C4-2B (cell line): ENCODE measurements around the gene PACSIN2.

Source experiments
- H3K27ac ChIP-seq: fragments of 450-650 bp; 2 replicates; pipeline ENCODE4 v1.5.1; 2017
- CTCF ChIP-seq: fragments of 450-650 bp; conservative IDR thresholded peaks from 2 replicates; pipeline ENCODE4 v1.5.1; 2017; ENCODE audit warnings: mild to moderate bottlenecking
- ZFX ChIP-seq: fragments of 450-650 bp; IDR thresholded peaks from 2 replicates; pipeline ENCODE4 v1.6.1; 2017

The PACSIN2 gene

DNA sequence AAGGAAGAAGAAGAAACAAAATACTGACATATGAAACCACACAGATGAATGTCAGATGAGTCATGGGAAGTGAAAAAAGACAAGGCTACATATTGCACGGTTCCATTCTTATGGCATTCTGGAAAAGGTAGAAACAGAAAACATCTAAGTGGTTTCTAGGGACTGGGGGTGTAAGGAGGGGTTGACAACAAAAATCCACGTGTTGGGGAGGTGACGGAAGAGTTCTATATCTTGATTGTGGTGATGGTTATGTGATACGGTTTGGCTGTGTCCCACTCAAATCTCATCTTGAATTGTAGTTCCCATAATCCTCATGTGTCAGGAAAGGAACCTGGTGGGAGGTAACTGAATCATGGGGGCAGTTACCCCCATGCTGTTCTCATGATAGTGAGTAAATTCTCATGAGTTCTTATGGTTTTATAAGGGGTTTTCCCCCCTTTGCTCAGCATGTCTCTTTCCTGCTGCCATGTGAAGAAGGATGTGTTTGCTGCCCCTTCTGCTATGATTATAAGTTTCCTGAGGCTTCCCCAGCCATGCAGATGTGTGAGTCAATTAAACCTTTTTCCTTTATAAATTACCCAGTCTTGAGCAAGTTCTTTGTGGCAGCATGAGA, 151.5 kb downstream of the PACSIN2 start:
- H3K27ac ChIP-seq: no peak overlapping the region
- TF ChIP-seq ZFX (no peak), CTCF (no peak)

DNA sequence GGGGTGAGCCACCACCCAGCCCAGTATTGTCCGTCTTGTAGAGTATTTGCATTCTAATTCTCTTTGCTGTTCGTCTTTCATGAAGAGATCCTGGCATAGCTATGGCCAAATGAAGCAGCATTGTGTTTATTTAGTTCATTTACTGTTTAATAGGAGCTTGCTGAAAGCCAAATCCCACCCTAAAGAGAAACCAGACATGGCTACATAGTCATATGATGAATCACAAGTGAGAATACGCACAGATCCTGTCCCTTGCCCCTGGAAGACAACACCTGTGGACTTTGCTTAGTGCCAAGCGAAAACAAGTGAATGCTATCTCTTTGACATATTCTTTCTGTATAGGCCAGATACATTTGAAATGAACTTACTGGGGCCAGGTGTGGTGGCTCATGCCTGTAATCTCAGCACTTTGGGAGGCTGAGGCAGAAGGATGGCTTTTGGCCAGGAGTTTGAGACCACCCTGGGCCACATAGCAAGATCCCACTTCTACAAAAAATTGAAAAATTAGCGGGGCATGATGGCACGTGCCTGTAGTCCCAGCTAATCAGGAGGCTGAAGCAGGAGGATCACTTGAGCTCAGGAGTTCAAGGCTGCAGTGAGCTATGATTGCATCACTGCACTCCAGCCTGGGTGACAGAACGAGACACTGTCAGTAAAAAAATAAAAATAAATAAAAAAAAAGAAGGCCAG, 152.8 kb downstream of the PACSIN2 start:
- no peak overlapping the region for H3K27ac ChIP-seq
- TF ChIP-seq ZFX: no peak
- TF ChIP-seq CTCF: no peak

DNA sequence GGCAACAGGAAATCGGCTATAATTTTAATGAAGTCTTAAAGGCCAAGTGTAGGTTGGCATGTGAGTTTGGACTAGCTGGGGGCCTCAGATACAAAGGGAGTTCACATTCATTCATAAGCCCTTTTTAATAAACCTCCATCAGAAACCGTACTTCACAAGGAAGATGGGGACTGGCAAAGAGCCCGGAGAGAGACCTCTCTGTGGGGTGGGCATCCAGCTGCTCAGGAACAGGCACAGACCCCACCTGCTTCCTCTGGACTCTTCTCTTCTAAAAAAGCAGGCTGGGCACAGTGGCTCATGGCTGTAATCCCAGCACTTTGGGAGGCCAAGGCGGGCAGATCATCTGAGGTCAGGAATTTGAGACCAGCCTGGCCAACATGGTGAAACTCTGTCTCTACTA, 154.0 kb downstream of the PACSIN2 start:
- no peak for TF ChIP-seq ZFX
- no peak overlapping the region for H3K27ac ChIP-seq

DNA sequence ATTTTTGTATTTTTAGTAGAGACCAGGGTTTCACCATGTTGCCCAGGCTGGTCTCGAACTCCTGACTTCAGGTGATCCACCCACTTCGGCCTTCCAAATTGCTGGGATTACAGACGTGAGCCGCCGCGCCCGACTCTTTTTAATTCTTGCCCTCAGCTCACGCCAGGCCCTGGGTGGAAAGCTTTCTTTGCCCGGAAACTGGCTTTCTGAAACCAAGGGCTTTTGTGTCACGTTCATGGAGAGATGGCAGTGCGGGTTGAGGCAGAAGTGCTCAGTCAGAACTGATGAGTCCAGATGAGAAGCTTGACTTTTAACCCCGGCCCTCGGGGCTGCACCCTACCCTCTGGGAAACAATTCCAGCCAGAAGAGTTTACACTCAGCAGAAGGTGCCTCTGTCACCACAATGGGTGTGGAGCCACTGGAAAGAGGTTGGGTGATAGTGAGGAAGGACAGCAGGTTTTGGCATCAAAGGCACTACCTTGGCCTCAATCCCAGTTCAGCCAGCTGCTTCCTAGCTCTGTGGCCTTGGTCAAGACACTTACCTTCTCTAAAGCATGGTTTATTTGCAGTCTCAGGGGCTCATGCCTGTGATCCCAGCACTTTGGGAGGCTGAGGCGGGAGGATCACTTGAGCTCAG, 157.0 kb downstream of the PACSIN2 start:
- TF ChIP-seq CTCF (no peak), ZFX (no peak)
- peak overlapping the region; percentile 86 for H3K27ac ChIP-seq

DNA sequence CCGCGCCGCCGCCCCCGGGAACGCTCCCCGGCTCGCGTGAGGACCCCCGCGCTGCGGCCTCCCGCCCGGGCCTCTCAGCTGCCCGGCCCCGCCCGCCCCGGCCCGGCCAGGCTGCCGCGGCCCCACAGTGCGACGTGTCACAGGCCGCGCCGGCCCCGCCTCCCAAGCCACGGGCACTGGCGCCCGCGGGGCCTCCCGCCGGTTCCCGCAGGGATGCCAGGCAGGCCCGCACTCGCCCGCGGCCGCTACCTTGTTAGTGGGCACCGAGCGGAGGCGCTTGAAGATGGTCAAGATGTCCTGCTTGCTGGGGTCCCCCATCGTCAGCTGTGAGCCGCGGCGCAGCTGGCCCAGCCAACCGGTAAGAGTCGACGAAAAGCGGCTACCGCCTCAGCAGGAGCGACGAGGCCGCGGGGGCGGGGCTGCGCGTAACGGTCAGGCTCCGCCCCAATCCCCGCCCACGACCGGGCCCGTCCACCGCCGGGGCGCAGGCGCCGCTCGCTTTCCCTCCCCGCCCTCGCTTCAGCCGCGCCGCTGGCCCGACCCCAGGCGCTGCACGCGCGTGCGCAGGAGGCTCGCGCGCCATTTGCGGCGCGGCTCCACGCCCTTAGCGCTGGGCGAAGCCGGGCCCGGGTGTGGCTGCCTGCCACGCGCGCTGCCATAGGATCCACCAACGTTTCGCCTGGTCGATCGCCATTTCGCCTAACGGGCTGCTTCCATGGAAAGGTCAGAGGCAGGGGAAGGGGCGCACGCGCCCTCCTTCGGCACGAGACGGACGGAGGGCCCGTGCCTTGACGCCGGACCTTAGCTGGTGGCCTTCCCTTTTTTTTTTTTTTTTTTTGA, 157.9 kb downstream of the PACSIN2 start, which contains the start of gene ARFGAP3:
Gene ARFGAP3, minus strand, starts transcription at position 409 of the 840 bp plus-strand sequence. Its CDS starts 91 bp downstream, at position 318.
- peak within 1 kb of the TSS; percentile 86 for H3K27ac ChIP-seq
- TF ChIP-seq CTCF: no peak
- peak; percentile 91 for TF ChIP-seq ZFX

DNA sequence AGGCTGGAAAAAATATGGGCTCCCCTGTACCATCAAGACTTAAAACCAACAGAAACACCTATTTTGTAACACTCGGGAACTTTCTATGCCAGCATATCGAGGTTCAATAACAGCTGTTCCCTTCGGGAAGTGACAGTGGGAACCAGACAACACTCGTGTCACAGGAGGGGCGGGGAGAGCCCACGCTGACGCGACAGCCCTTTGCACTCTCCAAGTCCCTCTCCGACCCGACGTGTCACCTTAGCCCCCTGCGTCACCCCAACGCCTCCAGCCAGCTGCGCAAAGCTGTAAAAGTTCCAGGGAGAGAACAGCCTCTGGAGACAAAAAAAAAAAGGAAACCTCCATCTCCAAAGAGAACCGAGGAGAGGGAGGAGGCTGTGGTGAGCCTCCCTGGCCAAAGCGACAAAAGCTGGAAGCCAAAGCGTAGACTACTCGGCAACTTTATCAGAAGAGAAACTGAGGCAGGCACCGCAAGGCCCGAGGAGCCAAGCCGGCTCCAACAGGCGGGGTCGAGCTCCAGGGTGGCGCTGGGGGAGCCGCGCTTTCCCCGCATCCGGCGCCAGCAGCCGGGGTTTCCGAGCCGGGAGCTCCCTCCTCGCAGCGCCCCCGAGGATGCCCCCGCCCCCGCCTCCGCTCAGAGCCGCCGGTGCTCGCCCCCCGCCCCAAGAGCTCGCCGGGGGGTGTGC, 158.6 kb downstream of the PACSIN2 start:
- peak overlapping the region; percentile 86 for H3K27ac ChIP-seq
- TF ChIP-seq ZFX (no peak), CTCF (no peak)

- peak overlapping the region; percentile 86 for H3K27ac ChIP-seq
- TF ChIP-seq ZFX (no peak), CTCF (no peak)
These were observed 159.2 kb downstream of the PACSIN2 start for GRCh38 chr22:42855721-42856120.
